Mesothelial cell of epicardium (in vitro differentiated cells): Measurements from ENCODE around the gene NCOA7. TPM values are rescaled to one million over a fixed set of nuclear protein-coding genes. Genes with fewer than 3 reads are reported as not detected.
"Not testable (repeated sequence)": the region's sequence is repeated elsewhere in the genome, so short reads cannot be mapped to it uniquely, and the experiment has no call there.

ENCODE experiments used
- DNase-seq, 2 experiments: peaks; one replicate each; pipeline ENCODE4 v3.0.0; 2021; ENCODE audit warnings: low spot score in 2 of 2; ENCODE audit not compliant: unreplicated experiment in 2 of 2
- H3K27ac Mint-ChIP-seq: 2 replicates; pipeline ENCODE4 v1.8.0; 2021; ENCODE audit warnings: mixed read lengths
- H3K27me3 Mint-ChIP-seq: 2 replicates; pipeline ENCODE4 v1.8.0; 2021; ENCODE audit warnings: low read depth, mixed read lengths
- H3K36me3 Mint-ChIP-seq: 2 replicates; pipeline ENCODE4 v1.8.0; 2021; ENCODE audit warnings: mixed read lengths
- H3K4me1 Mint-ChIP-seq: 2 replicates; pipeline ENCODE4 v1.8.0; 2021; ENCODE audit warnings: mixed read lengths
- H3K4me3 Mint-ChIP-seq: 2 replicates; pipeline ENCODE4 v1.8.0; 2021; ENCODE audit warnings: mild to moderate bottlenecking, moderate library complexity, mixed read lengths
- H3K9me3 Mint-ChIP-seq: 2 replicates; pipeline ENCODE4 v1.8.0; 2021; ENCODE audit warnings: mixed read lengths
- total RNA-seq: library from RNA; stranded (reverse); gene quantifications from 3 replicates; pipeline ENCODE4 v1.2.1, GENCODE V29; 2021
- TF ChIP-seq, protein P1 (sequence below): fragments of 200-600 bp; sonication (generic); IDR thresholded peaks from one replicate; pipeline ENCODE4 v1.5.0; 2021; ENCODE audit warnings: antibody characterized with exemption; ENCODE audit not compliant: unreplicated experiment

Gene NCOA7
- total RNA-seq, 1 donor from 2014 or later, result 52.4 TPM

DNA sequence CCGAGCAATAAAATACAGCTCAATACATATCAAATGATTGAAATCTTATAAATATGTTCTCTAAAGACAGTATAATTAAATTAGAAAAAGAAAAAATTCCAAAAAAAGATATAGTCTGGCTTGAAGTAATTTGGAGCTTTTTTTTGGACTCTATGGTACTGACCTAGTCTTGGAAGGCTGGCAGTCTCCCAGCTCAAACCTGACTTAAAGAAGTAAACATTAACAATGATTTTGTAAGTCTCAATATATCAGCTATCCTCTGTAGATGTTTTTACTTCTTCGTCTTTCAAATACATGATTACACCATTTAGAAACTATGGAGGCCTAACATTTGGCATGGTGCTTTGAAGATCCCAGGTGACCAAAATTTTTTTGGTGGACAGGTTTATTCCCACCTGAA is 180.0 kb downstream of the NCOA7 start:
- H3K27me3 Mint-ChIP-seq, result no peaks in the 10 kb centered on the region
- TF ChIP-seq, protein P1, sequence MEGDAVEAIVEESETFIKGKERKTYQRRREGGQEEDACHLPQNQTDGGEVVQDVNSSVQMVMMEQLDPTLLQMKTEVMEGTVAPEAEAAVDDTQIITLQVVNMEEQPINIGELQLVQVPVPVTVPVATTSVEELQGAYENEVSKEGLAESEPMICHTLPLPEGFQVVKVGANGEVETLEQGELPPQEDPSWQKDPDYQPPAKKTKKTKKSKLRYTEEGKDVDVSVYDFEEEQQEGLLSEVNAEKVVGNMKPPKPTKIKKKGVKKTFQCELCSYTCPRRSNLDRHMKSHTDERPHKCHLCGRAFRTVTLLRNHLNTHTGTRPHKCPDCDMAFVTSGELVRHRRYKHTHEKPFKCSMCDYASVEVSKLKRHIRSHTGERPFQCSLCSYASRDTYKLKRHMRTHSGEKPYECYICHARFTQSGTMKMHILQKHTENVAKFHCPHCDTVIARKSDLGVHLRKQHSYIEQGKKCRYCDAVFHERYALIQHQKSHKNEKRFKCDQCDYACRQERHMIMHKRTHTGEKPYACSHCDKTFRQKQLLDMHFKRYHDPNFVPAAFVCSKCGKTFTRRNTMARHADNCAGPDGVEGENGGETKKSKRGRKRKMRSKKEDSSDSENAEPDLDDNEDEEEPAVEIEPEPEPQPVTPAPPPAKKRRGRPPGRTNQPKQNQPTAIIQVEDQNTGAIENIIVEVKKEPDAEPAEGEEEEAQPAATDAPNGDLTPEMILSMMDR, result no peak
- H3K9me3 Mint-ChIP-seq, result peaks cover 3% of the 10 kb centered on the region
- no peaks in the 10 kb centered on the region for H3K4me1 Mint-ChIP-seq
- H3K27ac Mint-ChIP-seq, result no peak overlapping the region
- no peak for DNase-seq
- peaks cover 41% of the 10 kb centered on the region for H3K36me3 Mint-ChIP-seq
- no peak overlapping the region for H3K4me3 Mint-ChIP-seq

- not testable (repeated sequence) for H3K9me3 Mint-ChIP-seq, H3K27me3 Mint-ChIP-seq, H3K4me1 Mint-ChIP-seq, H3K27ac Mint-ChIP-seq, H3K4me3 Mint-ChIP-seq, DNase-seq
- peaks cover 34% of the 10 kb centered on the region for H3K36me3 Mint-ChIP-seq
Observed at GRCh38 chr6:125972478-125972877, 181.7 kb downstream of the NCOA7 start.

DNA sequence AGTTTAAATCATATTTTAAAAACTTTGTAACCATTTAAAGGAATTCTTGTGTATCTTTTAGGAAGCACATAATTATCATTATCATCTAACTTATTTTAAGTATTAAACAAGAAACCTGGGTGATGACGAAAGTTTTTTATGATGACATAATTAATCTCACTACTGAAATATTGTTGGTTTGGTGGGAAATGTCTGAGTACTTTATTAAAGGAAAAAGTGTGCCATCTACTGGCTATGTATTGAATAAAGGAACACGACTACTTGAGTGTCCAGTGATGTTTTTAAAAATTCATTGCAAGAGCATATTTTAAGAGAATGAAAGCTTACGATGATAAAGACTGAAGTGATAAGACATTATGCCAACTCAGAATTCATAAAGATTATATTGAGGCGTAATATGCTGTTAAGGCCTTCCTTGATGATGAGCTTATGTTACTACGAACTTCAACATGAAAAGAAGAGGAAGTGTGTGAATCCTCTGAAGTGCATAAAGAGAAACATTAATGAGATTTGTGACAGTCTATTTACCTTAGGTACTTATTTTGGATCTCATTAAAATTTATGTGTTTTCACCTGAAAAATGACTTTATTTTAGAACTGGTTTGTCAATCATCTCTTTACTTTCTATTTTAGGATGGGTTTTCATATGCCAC is 183.6 kb downstream of the NCOA7 start:
- no peak for DNase-seq
- TF ChIP-seq, protein P1, result peak; percentile 67
- Mint-ChIP-seq H3K4me1 (no peaks in the 10 kb centered on the region), H3K9me3 (no peaks in the 10 kb centered on the region), H3K27ac (no peak overlapping the region), H3K36me3 (peaks cover 22% of the 10 kb centered on the region), H3K4me3 (no peak overlapping the region), H3K27me3 (no peaks in the 10 kb centered on the region)

- Mint-ChIP-seq H3K36me3 (peaks cover 7% of the 10 kb centered on the region), H3K9me3 (no peaks in the 10 kb centered on the region), H3K27ac (no peak overlapping the region), H3K4me1 (peaks cover 2% of the 10 kb centered on the region), H3K4me3 (no peak overlapping the region), H3K27me3 (no peaks in the 10 kb centered on the region)
- TF ChIP-seq, protein P1, result no peak
- no peak for DNase-seq
Observed at GRCh38 chr6:125979101-125979500, 188.3 kb downstream of the NCOA7 start.

Other genes with a start within 250 kb of the NCOA7 start
- 8.8 to 11.7 TPM (median 9.6 TPM) in 3 replicates for gene HEY2, start 41.3 kb upstream of the NCOA7 start, total RNA-seq
- 16.3 to 17.5 TPM (median 17.2 TPM) in 3 replicates for gene HINT3, start 165.8 kb downstream of the NCOA7 start, total RNA-seq
- gene TRMT11, start 195.6 kb downstream of the NCOA7 start, total RNA-seq, result 30.8 to 34.6 TPM (median 31.8 TPM) in 3 replicates